Fibroblast of skin of scalp (primary cell): ENCODE results near the gene TLE5.
"Not testable (repeated sequence)": the region's sequence is repeated elsewhere in the genome, so short reads cannot be mapped to it uniquely, and the experiment has no call there.

Source experiments
- DNase-seq: peaks from one replicate; pipeline ENCODE4 v3.0.0-alpha.2; 2013

Gene TLE5

GRCh38 chr19:3096267-3096901 is 34.1 kb upstream of the TLE5 start:
- no peak for DNase-seq

DNA sequence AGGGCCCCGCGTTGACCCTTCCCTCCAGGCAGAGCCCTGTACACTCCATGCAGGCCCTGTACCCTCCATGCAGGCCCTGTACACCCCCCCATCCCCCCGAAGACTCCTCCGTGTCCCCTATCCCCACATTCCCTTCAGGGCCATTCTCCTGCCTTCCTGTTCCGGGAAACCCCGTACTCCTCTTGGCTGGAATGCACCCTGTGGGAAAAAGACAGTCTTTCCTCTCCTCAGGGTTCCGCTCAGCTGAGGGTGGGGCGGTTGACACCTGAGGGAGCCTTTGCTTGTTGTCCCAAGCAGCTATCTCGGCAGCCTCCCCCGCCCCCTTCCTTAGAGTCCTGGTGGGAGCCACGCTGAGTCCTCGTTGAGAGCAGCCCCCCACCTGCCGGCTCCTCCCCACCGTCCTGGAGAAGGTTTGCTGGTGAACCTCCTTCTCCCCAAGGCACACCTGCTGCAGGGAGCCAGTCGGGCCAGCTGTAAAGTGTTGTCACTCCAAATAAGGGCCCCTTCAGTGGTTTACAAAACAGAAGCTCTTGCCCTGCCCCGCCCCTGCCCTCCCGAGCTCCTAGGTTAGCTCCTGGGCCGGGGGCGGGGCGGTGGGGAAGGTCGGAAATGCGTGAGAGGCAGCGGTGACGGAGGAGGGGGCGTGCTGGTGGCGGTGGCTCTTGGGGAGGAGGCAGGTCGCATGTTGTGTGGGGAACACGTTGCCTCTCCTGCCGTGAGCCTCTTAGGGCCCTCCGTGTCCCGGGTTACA is 33.3 kb upstream of the TLE5 start:
- no peak for DNase-seq

- DNase-seq: peak; percentile 15
These were observed 32.5 kb upstream of the TLE5 start for GRCh38 chr19:3094601-3095440.

DNA sequence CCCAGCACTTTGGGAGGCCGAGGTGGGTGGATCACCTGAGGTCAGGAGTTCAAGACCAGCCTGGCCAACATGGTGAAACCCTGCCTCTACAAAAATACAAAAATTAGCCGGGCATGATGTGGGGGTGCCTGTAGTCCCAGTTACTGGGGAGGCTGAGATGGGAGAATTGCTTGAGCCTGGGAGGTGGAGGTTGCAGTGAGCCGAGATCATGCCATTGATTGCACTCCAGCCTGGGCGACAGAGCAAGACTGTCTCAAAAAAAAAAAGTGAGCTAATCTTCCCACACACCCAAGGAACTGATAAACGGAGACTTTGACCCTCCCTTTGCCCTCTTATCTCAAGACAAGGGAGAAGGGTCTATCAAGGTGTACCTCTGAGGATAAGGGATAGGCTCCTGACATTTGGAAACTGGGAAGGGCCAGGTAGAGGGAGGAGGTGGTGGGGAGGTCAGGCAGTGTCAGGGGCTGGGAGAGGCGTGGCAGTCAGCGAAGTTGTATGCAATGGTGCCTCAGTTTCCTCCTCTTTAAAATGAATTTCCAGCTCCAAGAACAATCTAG is 27.1 kb upstream of the TLE5 start:
- DNase-seq: not testable (repeated sequence)

- DNase-seq: no peak
These were observed 25.5 kb upstream of the TLE5 start for GRCh38 chr19:3087769-3088168.

GRCh38 chr19:3084943-3085342 is 22.6 kb upstream of the TLE5 start:
- DNase-seq: no peak

DNA sequence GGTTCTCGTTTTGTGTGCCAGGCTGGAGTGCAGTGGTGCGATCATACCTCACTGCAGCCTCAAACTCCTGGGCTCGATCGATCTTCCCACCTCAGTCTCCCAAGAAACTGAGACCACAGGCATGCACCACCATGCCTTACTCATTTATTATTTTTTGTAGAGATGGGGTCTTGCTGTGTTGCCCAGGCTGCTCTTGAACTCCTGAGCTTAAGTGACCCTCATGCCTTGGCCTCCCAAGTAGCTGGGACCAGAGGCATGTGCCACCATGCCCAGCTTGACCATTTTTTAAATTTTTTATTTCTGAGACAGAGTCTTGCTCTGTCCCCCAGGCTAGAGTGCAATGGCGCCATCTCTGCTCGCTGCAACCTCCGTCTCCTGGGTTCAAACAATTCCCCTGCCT is 21.7 kb upstream of the TLE5 start:
- DNase-seq: no peak

DNA sequence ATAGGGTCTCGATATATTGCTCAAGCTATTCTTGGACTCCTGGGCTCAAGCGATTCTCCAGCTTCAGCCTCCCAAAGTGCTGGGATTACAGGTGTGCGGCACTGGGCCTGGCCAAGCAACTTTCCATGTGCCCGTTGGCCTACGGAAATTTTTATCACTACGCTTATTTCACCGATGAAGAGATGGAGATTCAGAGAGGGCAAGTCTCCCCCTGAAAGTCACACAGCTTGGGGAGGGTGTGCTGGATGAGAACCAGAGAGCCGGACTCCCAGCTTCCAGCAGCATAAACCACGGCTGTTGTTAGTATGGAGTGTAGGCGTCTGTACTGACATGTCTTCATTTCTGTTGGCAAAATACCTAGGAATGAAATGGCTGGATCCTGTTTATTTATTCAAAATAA is 20.0 kb upstream of the TLE5 start:
- DNase-seq: no peak

- peak; percentile 41 for DNase-seq
These were observed 18.0 kb upstream of the TLE5 start for GRCh38 chr19:3080286-3080685.

- DNase-seq: no peak
These were observed 17.3 kb upstream of the TLE5 start for GRCh38 chr19:3079578-3079977.

- DNase-seq: peak; percentile 23
These were observed 13.5 kb upstream of the TLE5 start for GRCh38 chr19:3075605-3076431.

DNA sequence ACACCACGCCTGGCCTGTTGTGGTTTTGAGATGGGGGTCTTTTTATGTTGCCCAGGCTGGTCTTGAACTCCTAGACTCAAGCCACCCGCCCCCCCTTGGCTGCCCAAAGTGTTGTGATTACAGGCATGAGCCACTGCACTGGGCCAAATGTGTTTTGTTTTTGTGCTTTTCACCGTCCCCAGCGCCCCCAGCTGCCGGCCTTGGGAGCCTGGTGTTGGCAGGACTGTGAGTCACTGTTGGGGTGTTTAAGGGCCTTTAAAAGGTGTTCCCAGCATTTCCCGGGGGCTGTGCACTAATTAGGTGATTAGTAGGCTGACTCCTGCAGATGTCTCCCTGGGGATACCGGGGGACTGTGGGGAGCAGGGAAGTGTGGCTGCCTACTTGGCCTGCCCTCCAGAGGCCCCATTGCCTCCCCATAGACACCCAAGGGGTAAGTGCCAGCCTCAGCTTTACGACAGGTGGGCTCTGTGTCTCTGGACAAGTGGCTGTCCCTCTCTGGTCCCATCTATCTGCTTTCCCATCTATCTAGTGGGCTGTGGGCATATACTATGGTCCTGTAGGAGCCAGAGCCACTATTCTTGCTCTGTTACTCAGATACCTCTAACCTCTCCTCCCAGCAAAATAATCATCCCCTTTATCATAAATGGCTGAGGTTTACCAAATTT is 11.8 kb upstream of the TLE5 start:
- no peak for DNase-seq

- peak; percentile 44 for DNase-seq
These were observed 10.9 kb upstream of the TLE5 start for GRCh38 chr19:3073159-3073563.

GRCh38 chr19:3071768-3072167 is 9.5 kb upstream of the TLE5 start:
- DNase-seq: no peak

- no peak for DNase-seq
These were observed 5.8 kb upstream of the TLE5 start for GRCh38 chr19:3068071-3068470.

DNA sequence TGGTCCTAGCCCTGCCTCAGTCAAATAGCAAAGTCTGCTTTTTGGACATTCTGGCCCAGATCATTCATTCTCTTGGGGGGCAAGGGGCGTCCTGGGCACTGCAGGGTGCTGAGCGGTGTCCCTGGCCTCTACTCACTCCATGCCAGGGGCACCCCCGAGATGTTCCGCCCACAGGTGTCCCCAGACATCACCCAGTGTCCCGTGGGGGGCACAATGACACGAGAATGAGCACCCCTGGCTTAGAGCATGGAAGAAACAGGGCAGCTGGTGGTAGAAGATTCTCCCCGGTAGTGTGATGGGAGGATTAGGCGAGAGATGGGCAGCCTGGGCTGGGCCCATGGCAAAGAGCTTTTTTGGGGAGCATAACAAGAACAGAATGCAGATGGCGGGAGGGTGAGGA is 5.3 kb upstream of the TLE5 start:
- DNase-seq: no peak

- no peak for DNase-seq
These were observed 4.3 kb upstream of the TLE5 start for GRCh38 chr19:3066482-3067049.

DNA sequence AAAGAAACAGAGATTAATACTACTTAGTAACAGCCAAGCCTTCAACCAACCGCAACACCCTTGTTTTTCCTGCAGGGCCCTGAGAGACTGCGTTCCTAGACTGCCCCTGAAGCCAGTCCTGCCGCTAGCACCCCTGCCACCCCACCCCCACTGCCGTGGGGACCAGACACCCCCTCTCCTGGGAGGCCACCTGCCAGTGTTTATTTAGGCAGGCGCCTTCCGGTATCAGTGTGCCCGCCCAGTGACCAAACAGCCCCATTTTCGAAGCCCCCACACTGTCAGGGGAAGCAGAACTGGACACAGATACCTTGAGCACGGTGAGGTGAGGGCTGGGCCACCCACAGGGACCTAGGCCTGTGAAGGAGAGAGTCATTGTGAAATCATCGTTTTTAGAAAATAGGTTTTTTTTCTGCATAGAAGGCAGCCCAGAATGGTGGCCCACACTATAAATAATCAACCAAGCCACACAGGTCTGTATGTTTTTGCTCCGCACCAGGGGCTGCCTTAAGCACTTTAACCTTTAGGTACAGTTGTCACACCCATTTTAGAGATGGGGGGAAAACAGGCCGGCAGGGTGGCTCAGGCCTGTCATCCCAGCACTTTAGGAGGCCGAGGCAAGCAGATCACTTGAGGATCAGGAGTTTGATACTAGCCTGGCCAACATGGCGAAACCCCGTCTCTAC is 3.5 kb upstream of the TLE5 start:
- DNase-seq: no peak

DNA sequence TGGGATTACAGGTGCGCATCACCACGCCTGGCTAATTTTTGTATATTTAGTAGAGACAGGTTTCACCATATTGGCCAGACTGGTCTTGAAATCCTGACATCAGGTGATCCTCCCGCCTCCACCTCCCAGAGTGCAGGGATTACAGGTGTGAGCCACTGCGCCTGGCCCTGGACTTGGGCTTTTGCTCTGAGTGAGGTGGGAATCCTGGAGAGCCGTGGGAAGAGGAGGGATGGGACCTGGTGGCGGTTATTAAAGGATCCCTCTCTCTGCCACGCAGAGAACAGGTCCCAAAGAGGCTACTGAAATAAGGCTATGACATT is 1.7 kb upstream of the TLE5 start:
- DNase-seq: no peak

DNA sequence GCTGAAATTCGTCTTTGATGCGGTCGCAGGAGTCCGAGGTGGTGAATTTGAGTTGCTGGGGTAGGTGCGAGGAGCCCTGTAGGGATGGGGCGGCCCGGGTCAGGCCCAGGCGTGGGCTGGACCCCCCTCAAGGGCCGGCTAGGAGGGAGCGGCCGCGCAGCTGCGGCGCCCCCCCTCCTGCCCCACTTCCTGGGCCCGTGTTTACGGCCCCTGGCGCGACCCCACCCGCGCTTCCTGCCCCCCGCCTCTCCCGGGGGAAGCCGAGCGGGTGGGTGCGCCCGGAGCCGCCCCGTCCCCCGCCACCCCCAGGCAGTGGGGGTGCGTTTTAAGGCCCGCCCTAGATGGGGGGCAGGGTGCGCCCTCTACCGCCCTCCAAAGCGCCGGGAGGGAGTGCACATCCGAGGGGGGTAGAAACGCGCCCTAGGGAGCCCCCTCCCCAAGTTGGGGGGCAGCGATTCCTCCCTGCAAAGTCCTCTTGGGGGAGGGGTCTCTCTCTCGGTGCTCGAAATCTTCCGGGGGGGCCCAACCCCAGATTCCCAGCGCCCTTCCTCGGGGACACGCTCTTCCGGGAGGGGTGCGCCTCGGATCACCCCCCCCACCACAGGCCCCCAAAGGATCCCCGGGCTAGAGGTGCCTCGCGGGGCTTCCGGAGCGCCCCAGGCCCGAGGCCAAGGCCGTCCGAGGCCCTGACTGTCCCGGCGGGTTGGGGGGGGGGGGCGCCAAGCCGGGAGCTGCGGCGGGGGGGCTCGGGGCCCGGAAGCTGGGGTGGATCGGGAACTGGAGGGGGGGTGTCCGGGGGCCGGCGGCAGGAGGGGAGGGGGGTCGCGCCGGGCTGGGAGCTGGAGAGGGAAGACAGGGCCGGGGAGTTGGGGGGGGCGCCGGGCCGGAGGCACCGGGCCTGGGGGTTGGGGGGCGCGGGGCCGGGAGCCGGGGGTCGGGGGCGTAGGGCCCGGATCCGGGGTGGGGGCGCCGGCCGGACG is 823 bp downstream of the TLE5 start:
- peak; percentile 49 for DNase-seq
